Coronary artery (tissue), 2 donors: ENCODE data around the gene EPB41L2.

Source experiments
- DNase-seq: peaks from one replicate; pipeline ENCODE4 v3.0.0-alpha.2; 2017; ENCODE audit warnings: low spot score
- H3K27ac ChIP-seq, 2 donors: fragments of 200-600 bp; sonication (generic); one replicate each; pipeline ENCODE4 v1.5.1; 2016 to 2019
- H3K4me3 ChIP-seq: fragments of 200-600 bp; sonication (generic); 2 replicates; pipeline ENCODE4 v1.5.1; 2016; ENCODE audit warnings: mild to moderate bottlenecking, moderate library complexity
- TF ChIP-seq, protein P1 (sequence below): fragments of 200-600 bp; sonication (generic); IDR thresholded peaks from one replicate; pipeline ENCODE4 v1.5.1; 2019; ENCODE audit warnings: antibody characterized with exemption

The EPB41L2 gene

DNA sequence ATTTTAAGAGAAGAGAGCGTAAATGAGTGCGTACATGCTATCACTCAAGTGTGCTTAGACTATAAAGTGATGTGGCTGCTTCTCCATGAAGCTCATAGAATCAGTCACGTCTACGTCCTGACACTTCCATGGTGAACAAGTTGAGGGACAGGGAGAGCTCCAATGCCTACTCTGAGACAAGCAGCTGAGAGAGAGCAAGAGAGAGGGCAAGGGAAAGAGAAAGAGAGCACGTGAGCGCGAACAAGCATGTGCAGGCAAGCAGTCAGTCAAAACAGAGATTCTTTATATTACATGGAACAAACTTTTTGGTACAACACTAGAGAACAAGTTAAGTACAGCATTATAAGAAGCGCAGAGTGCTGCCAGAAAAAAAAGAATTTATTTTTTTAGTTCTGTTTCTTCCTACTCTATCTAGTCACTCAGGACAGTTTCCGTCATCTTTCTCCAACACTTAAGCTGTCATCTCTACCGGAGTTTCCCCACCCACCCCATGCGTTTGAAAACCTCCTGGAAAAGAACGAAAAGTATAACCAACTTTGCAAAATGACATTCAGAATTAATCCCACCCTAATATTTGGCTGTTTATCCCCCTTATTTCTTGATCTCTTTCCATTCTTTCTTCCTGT is 61.8 kb downstream of the EPB41L2 start:
- no peak for DNase-seq
- TF ChIP-seq, protein P1, sequence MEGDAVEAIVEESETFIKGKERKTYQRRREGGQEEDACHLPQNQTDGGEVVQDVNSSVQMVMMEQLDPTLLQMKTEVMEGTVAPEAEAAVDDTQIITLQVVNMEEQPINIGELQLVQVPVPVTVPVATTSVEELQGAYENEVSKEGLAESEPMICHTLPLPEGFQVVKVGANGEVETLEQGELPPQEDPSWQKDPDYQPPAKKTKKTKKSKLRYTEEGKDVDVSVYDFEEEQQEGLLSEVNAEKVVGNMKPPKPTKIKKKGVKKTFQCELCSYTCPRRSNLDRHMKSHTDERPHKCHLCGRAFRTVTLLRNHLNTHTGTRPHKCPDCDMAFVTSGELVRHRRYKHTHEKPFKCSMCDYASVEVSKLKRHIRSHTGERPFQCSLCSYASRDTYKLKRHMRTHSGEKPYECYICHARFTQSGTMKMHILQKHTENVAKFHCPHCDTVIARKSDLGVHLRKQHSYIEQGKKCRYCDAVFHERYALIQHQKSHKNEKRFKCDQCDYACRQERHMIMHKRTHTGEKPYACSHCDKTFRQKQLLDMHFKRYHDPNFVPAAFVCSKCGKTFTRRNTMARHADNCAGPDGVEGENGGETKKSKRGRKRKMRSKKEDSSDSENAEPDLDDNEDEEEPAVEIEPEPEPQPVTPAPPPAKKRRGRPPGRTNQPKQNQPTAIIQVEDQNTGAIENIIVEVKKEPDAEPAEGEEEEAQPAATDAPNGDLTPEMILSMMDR = no peak
- Histone ChIP-seq H3K27ac (no peak overlapping the region), H3K4me3 (peak overlapping the region; percentile 55)

DNA sequence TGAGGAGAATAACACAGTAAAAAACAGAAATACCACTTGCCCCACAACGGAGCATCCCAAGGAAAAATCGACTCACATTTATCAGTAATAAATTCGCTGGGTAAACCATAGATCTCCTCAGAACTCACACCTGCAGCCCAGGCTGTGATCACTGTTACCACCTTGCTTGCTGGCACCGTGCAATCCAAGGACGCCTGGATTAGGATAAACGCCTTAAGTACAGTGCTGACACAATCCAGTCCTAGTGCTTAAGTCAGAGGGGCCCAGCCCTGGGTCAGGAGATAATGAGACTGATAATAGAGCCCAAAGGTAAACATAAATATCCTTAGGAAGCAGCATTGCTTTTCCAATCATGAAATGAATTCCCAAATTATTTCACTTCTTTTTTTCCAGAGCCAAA is 62.5 kb downstream of the EPB41L2 start:
- H3K27ac ChIP-seq = no peak overlapping the region
- TF ChIP-seq, protein P1 = no peak
- H3K4me3 ChIP-seq = peak overlapping the region; percentile 55
- DNase-seq = no peak

DNA sequence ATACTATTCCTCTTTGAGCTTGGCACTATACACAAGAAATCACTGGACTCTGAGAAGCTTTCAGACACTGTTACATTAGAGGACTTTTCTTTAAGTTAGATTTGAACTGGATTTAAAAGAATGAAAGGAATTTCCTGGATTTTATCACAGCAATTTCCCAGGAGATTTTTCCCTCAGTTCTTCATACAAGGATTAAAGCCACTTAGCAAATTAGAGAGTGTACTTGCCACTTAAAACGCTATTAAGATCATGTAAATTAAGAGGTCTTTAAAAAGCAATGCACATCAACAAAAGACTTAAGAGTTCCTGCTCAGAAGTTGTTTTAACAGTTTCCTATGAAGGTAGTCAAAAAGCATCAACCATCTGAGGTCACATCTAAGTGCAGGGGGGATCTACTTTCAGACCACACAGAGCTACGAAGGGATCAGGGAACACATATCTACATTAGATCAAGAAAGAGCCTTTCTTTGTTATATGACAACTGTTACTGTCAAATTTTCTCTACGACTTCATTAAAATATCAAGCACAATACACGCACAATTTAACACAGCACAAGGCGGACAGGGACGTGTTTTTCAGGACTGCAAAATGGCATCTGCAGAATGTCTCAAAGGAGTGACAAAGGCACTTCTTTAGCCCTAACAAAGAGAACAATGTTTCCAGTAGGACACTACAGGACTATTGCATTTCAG is 65.8 kb downstream of the EPB41L2 start:
- TF ChIP-seq, protein P1 = no peak
- DNase-seq = no peak
- H3K27ac ChIP-seq = no peak overlapping the region
- H3K4me3 ChIP-seq = no peak overlapping the region

DNA sequence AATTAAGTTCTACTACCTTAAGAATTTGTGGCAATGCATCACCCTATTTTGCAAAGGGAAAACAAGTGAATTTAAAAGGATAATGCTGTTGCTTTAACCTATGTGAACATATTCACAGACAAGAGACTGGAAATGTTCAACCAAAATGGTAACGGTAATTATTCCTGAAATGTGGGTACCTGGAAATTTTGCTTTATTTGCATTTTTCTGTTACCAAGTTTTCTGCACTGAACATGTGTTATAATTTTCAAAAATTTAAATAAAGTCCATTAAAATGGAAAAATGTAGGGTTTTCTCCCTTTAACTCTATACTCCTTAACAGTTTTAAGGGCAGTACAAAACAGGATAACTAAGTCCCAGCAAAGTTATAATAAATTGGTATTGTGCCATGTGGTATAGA is 66.4 kb downstream of the EPB41L2 start:
- no peak for DNase-seq
- TF ChIP-seq, protein P1 = no peak
- no peak overlapping the region for H3K27ac ChIP-seq

DNA sequence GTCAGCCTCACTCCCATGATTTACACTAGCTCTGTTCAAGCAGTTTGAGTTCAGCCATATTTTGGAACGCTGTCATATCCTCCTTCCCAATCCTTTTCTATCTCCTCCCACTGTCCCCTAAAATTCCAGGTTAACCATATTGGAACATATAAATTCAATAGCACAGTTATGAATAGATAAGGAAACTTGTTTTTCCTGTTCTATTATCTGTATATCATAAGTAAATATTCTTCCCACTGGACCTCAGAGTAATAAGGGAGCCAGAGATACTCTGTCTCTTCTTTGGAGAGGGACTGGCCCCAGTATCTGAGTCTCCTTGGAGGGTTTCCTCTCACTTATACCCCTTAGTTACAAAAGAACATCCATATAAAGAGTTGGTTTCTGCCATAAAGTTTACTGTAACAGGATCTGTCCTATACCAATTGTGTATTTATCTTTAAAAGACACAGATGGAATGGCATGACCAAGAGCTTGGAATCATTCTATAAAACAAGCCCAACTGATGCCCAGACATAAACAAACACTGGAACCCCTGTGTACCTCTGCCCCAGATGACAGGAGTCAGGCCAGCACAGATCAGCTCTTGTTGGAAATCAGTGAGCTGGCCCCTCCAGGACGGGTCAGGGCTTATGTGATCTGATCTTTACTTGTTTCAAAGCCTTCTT is 67.1 kb downstream of the EPB41L2 start:
- TF ChIP-seq, protein P1 = no peak
- no peak for DNase-seq
- Histone ChIP-seq H3K27ac (no peak overlapping the region), H3K4me3 (no peak overlapping the region)

More for the DNA sequence above, 66.4 kb downstream of the EPB41L2 start:
- H3K4me3 ChIP-seq = no peak overlapping the region

DNA sequence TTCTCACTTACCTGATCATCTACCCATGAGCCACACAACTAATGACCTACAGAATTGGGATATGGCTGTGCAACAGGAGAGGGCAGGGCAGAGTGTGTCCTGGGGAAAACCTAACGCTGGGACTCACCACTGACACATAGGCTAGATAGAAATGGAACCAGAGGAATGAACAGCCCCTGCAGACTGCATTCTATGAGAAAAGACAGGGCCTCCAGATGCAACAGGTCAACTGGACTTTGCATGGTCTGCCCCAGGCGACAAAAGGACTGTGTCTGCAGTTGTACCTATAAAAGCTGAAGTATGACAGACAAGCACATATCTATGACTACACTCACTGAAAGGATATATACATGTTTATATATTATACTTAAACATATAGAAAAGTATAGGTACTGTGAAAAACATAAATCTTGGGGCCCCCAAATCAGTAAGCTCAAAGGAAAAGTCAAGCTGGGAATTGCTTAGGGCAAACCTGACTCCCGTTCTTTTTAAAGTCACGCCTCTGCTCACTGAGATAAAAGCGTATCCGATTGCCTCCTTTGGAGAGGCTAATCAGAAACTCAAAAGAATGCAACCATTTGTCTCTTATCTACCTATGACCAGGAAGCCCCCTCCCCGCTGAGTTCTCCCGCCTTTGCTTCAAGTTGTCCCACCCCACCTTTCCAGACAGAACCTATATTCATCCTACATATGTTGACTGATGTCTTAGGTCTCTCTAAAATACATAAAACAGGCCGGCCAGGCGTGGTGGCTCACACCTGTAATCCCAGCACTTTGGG is 68.5 kb downstream of the EPB41L2 start:
- Histone ChIP-seq H3K27ac (no peak overlapping the region), H3K4me3 (no peak overlapping the region)
- TF ChIP-seq, protein P1 = no peak
- no peak for DNase-seq
